ENCODE measurements around the gene FAM229B. TPM values are rescaled to one million over a fixed set of nuclear protein-coding genes. Genes with fewer than 3 reads are reported as not detected.

The FAM229B gene
- total RNA-seq, 2 donors from 2014 or later = 21.0 to 24.3 TPM

DNA sequence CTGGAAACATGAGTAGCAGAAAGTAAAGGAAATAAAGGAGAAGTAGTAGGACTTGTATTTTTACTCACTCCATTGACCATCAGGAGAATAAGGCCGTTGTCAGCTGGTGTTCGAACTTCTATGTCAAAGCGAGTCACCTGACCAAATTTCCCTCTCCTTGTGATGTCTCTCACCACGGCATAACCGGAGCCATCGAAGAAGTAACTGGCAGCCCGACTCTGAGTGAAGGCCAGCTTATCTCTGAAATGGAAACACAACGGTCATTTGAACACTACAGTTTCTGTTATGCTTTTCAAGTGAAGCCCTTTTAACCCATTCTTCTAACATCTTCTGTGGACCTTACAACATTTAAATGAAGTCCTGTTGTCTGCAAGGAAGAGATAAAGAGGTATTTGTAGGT is 51.7 kb downstream of the FAM229B start:
- Mint-ChIP-seq H3K27me3 (ENCODE audit: insufficient read depth) (no peaks in the 10 kb centered on the region), H3K27ac (no peak overlapping the region)
- 89 to 92% methylated on average over 7 to 8 of the region's 8 CpGs for WGBS, 2 experiments (ENCODE audit: insufficient coverage in 1 of 2, insufficient read length in 1 of 2)

DNA sequence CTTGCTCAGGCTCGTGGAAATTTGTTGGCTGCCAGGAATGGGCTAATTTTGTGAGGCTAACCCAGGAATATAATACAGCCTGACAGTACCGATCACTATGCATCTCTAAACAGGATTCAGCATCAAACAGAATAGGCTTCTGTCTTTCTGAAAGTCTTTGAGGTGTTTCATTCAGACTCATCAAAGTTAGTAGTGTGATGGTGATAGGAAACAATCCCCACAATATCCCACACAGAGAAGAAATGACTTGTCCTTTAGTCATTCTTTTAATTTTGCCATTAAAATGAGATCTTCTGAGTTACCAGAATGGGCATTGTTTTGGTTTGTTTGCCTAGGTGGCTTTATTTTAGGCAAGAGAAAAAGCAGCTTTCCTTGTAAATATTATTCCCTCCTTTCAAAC is 54.3 kb downstream of the FAM229B start:
- no peak overlapping the region for H3K9ac ChIP-seq (ENCODE audit: extremely low read depth, low read length, poor library complexity, severe bottlenecking)
- WGBS, 2 experiments (ENCODE audit: insufficient coverage in 1 of 2, insufficient read length in 1 of 2) = 88 to 89% methylated on average over 2 of the region's 2 CpGs
- no peak overlapping the region for H3K4me3 ChIP-seq (ENCODE audit: low read length)
- DNase-seq = no peak
- H3K27me3 ChIP-seq (ENCODE audit: control insufficient read depth, insufficient read depth, low read length, poor library complexity, severe bottlenecking) = no peaks in the 10 kb centered on the region
- H3K9me3 ChIP-seq (ENCODE audit: control insufficient read depth, low read length) = no peaks in the 10 kb centered on the region
- Mint-ChIP-seq H3K9me3 (no peaks in the 10 kb centered on the region), H3K27ac (peak overlapping the region; percentile 24), H3K27me3 (ENCODE audit: insufficient read depth) (no peaks in the 10 kb centered on the region), H3K4me3 (no peak overlapping the region), H3K36me3 (ENCODE audit: low read depth) (no peaks in the 10 kb centered on the region), H3K4me1 (peaks cover 9% of the 10 kb centered on the region)
- no peak overlapping the region for H3K27ac ChIP-seq (ENCODE audit: low read depth, low read length)
- TF ChIP-seq CTCF (conservative IDR thresholded peaks at IDR 0.05) = no peak
- peaks cover 6% of the 10 kb centered on the region for H3K4me1 ChIP-seq (ENCODE audit: control insufficient read depth, insufficient read depth, low read length)
- H3K36me3 ChIP-seq (ENCODE audit: control insufficient read depth, insufficient read depth, low read length) = no peaks in the 10 kb centered on the region

More for the DNA sequence above, 51.7 kb downstream of the FAM229B start:
- no peaks in the 10 kb centered on the region for H3K27me3 ChIP-seq (ENCODE audit: control insufficient read depth, insufficient read depth, low read length, poor library complexity, severe bottlenecking)
- Mint-ChIP-seq H3K4me3 (no peak overlapping the region), H3K36me3 (ENCODE audit: low read depth) (no peaks in the 10 kb centered on the region), H3K4me1 (peaks cover 9% of the 10 kb centered on the region), H3K9me3 (no peaks in the 10 kb centered on the region)
- H3K27ac ChIP-seq (ENCODE audit: low read depth, low read length) = no peak overlapping the region
- H3K9ac ChIP-seq (ENCODE audit: extremely low read depth, low read length, poor library complexity, severe bottlenecking) = no peak overlapping the region
- peaks cover 6% of the 10 kb centered on the region for H3K4me1 ChIP-seq (ENCODE audit: control insufficient read depth, insufficient read depth, low read length)
- H3K4me3 ChIP-seq (ENCODE audit: low read length) = no peak overlapping the region
- TF ChIP-seq CTCF (conservative IDR thresholded peaks at IDR 0.05) = no peak
- H3K36me3 ChIP-seq (ENCODE audit: control insufficient read depth, insufficient read depth, low read length) = no peaks in the 10 kb centered on the region
- no peaks in the 10 kb centered on the region for H3K9me3 ChIP-seq (ENCODE audit: control insufficient read depth, low read length)
- no peak for DNase-seq

- 91 to 92% methylated on average over 6 to 12 of the region's 12 CpGs for WGBS, 2 experiments (ENCODE audit: insufficient coverage in 1 of 2, insufficient read length in 1 of 2)
- H3K9me3 ChIP-seq (ENCODE audit: control insufficient read depth, low read length) = no peaks in the 10 kb centered on the region
- peaks cover 3% of the 10 kb centered on the region for H3K4me1 Mint-ChIP-seq
- no peak for DNase-seq
- H3K9me3 Mint-ChIP-seq = no peaks in the 10 kb centered on the region
- H3K4me3 Mint-ChIP-seq = no peak overlapping the region
- no peak overlapping the region for H3K27ac ChIP-seq (ENCODE audit: low read depth, low read length)
- no peaks in the 10 kb centered on the region for H3K27me3 Mint-ChIP-seq (ENCODE audit: insufficient read depth)
- H3K36me3 ChIP-seq (ENCODE audit: control insufficient read depth, insufficient read depth, low read length) = no peaks in the 10 kb centered on the region
- H3K27ac Mint-ChIP-seq = no peak overlapping the region
- H3K9ac ChIP-seq (ENCODE audit: extremely low read depth, low read length, poor library complexity, severe bottlenecking) = no peak overlapping the region
- peaks cover 2% of the 10 kb centered on the region for H3K4me1 ChIP-seq (ENCODE audit: control insufficient read depth, insufficient read depth, low read length)
- H3K27me3 ChIP-seq (ENCODE audit: control insufficient read depth, insufficient read depth, low read length, poor library complexity, severe bottlenecking) = no peaks in the 10 kb centered on the region
- no peaks in the 10 kb centered on the region for H3K36me3 Mint-ChIP-seq (ENCODE audit: low read depth)
- no peak for TF ChIP-seq CTCF (conservative IDR thresholded peaks at IDR 0.05)
- no peak overlapping the region for H3K4me3 ChIP-seq (ENCODE audit: low read length)
Measured at GRCh38 chr6:112144145-112144926, 56.9 kb downstream of the FAM229B start.
